ENCODE results near the gene SNX9.
"Not testable (repeated sequence)": the region's sequence is repeated elsewhere in the genome, so short reads cannot be mapped to it uniquely, and the experiment has no call there.

Gene SNX9

DNA sequence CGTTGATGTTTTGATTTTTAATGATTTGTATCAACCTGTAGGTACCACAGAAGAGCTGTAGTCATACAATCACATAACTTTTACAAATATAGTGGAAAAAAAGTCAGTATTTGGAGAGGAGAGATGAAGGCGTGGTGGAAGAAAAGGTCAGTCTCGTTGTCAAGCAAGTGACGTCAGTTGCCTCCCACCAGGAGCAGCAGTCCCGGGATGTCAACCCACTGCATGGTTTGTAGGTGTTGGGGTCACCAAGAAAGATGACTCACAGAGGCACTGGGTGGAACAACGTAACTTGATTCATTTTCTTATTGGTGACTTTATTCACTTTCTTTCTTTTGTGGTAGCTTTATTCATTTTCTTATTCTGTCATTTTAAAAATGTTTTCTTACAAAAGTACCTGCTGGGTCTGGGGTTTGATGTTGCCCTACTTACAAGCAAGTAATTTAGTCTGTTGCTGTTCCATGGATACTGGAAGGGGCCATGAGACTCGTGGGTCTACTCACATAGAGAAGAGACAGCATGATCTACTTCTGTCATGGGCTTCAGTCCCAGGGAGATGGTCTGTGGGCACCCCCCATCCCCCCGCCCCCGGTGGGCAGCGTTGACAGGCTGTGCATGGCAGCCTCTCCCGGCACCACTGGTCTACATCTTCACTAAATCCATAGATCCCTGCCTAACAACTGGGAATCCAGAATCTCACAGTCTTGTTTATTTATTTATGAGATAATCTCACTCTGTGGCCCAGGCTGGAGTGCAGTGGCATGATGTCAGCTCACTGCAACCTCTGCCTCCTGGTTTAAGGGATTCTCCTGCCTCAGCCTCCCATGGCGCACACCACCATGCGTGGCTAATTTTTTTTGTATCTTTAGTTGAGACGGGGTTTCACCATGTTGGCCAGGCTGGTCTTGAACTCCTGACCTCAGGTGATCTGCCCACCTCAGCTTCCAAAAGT, 122.2 kb downstream of the SNX9 start:
- H3K4me3 Mint-ChIP-seq, result no peak overlapping the region
- H3K36me3 Mint-ChIP-seq (ENCODE audit: low read depth), result peaks cover 80% of the 10 kb centered on the region
- H3K27me3 Mint-ChIP-seq (ENCODE audit: low read depth), result no peaks in the 10 kb centered on the region
- H3K4me1 Mint-ChIP-seq, result no peaks in the 10 kb centered on the region
- H3K27ac Mint-ChIP-seq, result no peak overlapping the region
- H3K9me3 Mint-ChIP-seq, result peaks cover 17% of the 10 kb centered on the region
- TF ChIP-seq, protein P1, sequence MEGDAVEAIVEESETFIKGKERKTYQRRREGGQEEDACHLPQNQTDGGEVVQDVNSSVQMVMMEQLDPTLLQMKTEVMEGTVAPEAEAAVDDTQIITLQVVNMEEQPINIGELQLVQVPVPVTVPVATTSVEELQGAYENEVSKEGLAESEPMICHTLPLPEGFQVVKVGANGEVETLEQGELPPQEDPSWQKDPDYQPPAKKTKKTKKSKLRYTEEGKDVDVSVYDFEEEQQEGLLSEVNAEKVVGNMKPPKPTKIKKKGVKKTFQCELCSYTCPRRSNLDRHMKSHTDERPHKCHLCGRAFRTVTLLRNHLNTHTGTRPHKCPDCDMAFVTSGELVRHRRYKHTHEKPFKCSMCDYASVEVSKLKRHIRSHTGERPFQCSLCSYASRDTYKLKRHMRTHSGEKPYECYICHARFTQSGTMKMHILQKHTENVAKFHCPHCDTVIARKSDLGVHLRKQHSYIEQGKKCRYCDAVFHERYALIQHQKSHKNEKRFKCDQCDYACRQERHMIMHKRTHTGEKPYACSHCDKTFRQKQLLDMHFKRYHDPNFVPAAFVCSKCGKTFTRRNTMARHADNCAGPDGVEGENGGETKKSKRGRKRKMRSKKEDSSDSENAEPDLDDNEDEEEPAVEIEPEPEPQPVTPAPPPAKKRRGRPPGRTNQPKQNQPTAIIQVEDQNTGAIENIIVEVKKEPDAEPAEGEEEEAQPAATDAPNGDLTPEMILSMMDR (IDR thresholded peaks at IDR 0.05; ENCODE audit: unreplicated experiment in 3 of 3), result no peak

DNA sequence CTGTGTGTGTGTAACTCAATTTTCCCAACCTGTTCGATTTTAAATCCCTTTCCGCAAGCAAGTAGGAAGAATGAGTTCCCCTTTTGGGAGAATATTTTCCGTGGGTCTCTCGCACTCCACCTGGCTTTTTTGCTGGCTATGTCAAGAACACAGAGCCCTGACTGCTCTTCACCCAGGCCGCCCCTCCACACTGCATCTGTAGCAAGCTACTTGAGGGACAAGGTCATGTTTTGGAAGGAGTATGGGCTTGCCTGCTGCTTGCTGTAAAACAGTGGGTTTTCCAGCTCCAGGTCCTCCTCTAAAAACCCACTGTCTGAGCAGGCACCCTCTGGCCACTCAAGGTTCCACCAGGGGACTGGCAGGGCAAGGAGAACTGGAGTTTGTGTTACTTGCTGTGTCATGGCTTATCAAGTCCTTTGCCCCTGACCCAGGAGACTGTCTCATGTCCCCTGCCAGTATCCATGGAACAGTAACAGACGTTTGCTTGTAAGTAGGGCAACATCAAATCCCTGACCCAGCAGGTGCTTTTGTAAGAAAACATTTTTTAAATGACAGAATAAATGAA, 123.1 kb downstream of the SNX9 start:
- peaks cover 26% of the 10 kb centered on the region for H3K9me3 Mint-ChIP-seq
- H3K4me1 Mint-ChIP-seq, result no peaks in the 10 kb centered on the region
- H3K36me3 Mint-ChIP-seq (ENCODE audit: low read depth), result peaks cover 73% of the 10 kb centered on the region
- TF ChIP-seq, protein P1 (IDR thresholded peaks at IDR 0.05; ENCODE audit: unreplicated experiment in 3 of 3), result no peak
- no peaks in the 10 kb centered on the region for H3K27me3 Mint-ChIP-seq (ENCODE audit: low read depth)
- no peak overlapping the region for H3K27ac Mint-ChIP-seq
- H3K4me3 Mint-ChIP-seq, result no peak overlapping the region

DNA sequence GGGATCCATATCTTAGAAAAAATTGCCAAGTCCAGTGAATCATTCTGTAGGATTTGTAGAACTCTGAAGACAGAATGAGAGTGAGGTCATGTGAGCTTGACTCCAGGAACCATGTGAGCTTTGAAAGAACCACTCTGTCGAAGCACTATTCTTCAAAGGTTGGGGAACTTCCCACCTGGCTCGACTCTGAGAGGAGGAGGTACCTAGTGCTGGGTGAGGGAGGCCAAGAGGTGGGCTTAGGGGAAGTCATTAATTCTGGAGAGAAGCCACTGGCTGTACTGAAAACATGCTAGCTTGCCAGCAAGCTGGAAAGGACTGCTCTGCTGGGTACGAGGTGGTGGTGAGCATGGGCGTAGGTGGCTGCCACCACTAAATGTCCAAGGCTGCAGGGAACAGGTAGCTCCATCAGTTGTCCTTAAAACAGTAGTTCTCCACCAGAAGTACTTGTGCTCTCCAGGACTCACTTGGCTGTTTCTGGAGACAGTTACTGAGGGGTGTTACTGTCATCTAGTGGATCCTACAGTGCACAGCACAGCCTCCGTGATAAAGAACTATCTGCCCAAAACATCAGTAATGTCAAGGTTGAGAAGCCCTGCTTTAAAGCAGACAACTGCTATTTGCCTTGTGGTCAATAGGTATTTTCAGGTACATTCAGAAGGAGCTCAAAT, 124.0 kb downstream of the SNX9 start:
- H3K4me3 Mint-ChIP-seq, result no peak overlapping the region
- H3K27ac Mint-ChIP-seq, result no peak overlapping the region
- TF ChIP-seq, protein P1 (IDR thresholded peaks at IDR 0.05; ENCODE audit: unreplicated experiment in 3 of 3), result peak; percentile 13 to 32 (median 23)
- H3K9me3 Mint-ChIP-seq, result peaks cover 28% of the 10 kb centered on the region
- peaks cover 67% of the 10 kb centered on the region for H3K36me3 Mint-ChIP-seq (ENCODE audit: low read depth)
- no peaks in the 10 kb centered on the region for H3K27me3 Mint-ChIP-seq (ENCODE audit: low read depth)
- H3K4me1 Mint-ChIP-seq, result no peaks in the 10 kb centered on the region

DNA sequence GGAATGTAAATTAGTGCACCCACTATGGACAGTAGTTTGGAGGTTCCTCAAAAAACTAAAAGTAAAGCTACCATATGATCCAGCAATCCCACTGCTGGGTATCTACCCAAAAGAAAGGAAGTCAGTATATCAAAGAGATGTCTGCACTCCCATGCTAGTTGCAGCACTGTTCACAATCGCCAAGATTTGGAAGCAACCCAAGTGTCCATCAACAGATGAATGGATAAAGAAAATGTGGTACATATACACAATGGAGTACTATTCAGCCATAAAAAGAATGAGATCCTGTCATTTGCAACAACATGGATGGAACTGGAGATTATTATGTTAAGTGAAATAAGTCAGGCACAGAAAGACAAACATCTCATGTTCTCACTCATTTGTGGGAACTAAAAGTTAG, 127.9 kb downstream of the SNX9 start:
- not testable (repeated sequence) for H3K4me1 Mint-ChIP-seq; H3K27me3 Mint-ChIP-seq (ENCODE audit: low read depth); H3K27ac Mint-ChIP-seq; H3K4me3 Mint-ChIP-seq
- Mint-ChIP-seq H3K9me3 (peaks cover 34% of the 10 kb centered on the region), H3K36me3 (ENCODE audit: low read depth) (peaks cover 34% of the 10 kb centered on the region)

DNA sequence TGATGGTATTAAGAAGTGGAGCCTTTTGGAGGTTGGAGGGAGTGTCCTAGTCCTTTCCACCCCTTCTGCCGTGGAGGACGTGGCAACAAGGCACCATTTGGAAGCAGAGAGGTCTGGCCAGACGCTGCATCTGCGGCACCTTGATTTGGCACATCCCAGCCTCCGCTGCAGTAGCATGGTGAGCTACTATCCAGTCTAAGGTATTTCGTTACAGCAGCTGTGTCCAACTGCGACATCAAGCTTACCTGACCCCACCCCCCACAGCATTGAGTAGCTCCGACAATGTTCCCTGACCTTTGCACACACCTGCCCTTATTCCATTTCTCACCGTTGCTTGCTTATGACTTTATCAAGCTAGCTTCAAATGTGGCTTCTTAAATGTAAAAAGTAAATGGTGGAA, 128.8 kb downstream of the SNX9 start:
- H3K27me3 Mint-ChIP-seq (ENCODE audit: low read depth), result peaks cover 7% of the 10 kb centered on the region
- TF ChIP-seq, protein P1 (IDR thresholded peaks at IDR 0.05; ENCODE audit: unreplicated experiment in 3 of 3), result no peak
- H3K4me3 Mint-ChIP-seq, result no peak overlapping the region
- peaks cover 35% of the 10 kb centered on the region for H3K9me3 Mint-ChIP-seq
- no peak overlapping the region for H3K27ac Mint-ChIP-seq
- peaks cover 25% of the 10 kb centered on the region for H3K36me3 Mint-ChIP-seq (ENCODE audit: low read depth)
- H3K4me1 Mint-ChIP-seq, result peaks cover 10% of the 10 kb centered on the region

DNA sequence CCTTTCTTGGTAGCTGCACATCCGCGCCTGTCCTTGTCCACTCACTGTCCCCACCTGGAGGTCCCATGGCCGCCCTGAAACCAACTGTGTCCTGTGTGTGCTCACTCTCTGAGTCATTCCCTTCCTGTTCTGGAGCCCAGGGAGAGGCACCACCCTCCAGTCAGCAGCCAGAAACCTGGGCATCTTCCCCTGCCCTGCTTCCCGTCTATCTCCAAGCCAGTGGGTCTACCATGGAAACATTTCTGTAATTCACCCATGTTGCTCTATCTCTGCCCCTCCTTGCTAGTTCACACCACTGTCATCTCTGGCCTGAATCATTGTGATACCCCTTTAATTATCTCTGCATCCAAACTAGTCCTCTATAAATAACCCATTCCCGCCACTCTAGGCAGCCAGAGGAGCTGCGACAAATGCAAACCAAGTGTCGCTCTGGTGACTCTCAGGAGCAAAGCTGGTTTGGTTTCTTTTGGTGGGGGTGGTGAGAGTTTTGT, 129.9 kb downstream of the SNX9 start:
- H3K27ac Mint-ChIP-seq, result no peak overlapping the region
- H3K27me3 Mint-ChIP-seq (ENCODE audit: low read depth), result peaks cover 7% of the 10 kb centered on the region
- TF ChIP-seq, protein P1 (IDR thresholded peaks at IDR 0.05; ENCODE audit: unreplicated experiment in 3 of 3), result no peak
- H3K4me1 Mint-ChIP-seq, result peaks cover 10% of the 10 kb centered on the region
- peaks cover 33% of the 10 kb centered on the region for H3K9me3 Mint-ChIP-seq
- H3K36me3 Mint-ChIP-seq (ENCODE audit: low read depth), result peaks cover 17% of the 10 kb centered on the region
- H3K4me3 Mint-ChIP-seq, result no peak overlapping the region

Data from nephron (organoid).